Activated naive CD8-positive, alpha-beta T cell (primary cell): ENCODE measurements around the gene CRACR2B.

Experiments used
- H3K27ac Mint-ChIP-seq: one replicate; pipeline ENCODE4 v1.8.0; 2021; ENCODE audit warnings: mixed read lengths
- H3K27me3 Mint-ChIP-seq: one replicate; pipeline ENCODE4 v1.8.0; 2021; ENCODE audit warnings: mixed read lengths
- H3K36me3 Mint-ChIP-seq: one replicate; pipeline ENCODE4 v1.8.0; 2021; ENCODE audit warnings: mixed read lengths
- H3K4me1 Mint-ChIP-seq: one replicate; pipeline ENCODE4 v1.8.0; 2021; ENCODE audit warnings: low read depth, mixed read lengths
- H3K4me3 Mint-ChIP-seq: one replicate; pipeline ENCODE4 v1.8.0; 2021; ENCODE audit warnings: mild to moderate bottlenecking, mixed read lengths
- H3K9me3 Mint-ChIP-seq: one replicate; pipeline ENCODE4 v1.8.0; 2021; ENCODE audit warnings: low read depth, mixed read lengths

The CRACR2B gene

DNA sequence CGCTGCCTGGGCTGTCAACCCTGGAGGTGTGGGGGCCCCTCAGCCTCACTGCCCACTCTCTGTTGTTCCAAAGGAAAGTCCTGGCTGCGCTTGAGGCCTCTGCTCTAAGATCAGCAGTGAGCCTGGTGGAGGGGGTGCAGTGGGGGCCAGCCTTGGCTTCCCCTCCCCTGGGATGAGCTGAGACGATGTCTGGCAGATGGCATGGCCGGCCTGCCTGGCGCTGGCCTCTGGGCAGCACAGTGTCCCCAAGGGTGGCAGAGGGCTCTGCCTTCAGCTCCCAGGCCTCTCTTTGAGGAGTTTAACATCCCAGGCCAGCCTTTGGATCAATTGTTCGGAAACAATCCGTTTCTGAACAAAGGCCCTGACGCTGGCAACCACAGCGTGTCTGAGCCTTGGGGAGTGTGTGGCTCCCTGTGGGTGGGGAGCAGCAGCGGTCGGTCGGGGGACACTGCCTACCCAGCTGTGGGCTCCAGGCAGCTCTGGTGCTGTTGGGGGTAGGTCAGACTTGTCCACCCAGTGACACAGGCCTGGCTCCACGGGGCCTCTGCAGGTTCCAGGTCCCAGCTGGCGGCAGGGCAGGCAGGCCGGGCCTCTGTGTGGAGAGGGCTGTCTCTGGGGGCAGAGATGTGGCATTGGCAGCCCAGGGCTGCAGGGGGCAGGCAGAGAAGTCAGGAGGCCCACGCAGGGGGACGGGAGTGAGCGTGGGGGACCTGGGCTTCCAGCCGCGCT, 27.0 kb downstream of the CRACR2B start:
- H3K4me3 Mint-ChIP-seq, result no peak overlapping the region

DNA sequence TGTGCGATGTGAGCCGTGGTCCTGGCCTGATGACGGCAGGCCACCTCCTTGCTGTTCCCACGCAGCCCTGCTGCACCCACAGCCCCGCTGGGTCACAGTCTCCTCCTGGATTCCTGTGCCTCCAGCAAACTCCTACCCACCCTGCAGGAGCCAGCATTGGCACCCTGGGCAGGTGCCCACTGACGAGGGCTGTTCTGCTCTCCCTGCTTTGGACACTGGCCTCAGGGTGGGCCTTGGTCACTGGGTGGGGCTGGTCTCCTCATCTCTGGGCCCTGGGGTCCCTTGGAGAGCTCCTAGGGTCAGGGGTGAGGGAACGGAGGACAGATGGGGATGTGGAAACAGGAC, 27.6 kb downstream of the CRACR2B start:
- Mint-ChIP-seq H3K36me3 (no peaks in the 10 kb centered on the region), H3K27me3 (no peaks in the 10 kb centered on the region), H3K27ac (no peak overlapping the region), H3K4me3 (no peak overlapping the region), H3K4me1 (no peaks in the 10 kb centered on the region), H3K9me3 (no peaks in the 10 kb centered on the region)

More for the DNA sequence above, 27.0 kb downstream of the CRACR2B start:
- Mint-ChIP-seq H3K9me3 (no peaks in the 10 kb centered on the region), H3K27me3 (no peaks in the 10 kb centered on the region), H3K36me3 (no peaks in the 10 kb centered on the region), H3K27ac (no peak overlapping the region), H3K4me1 (no peaks in the 10 kb centered on the region)

DNA sequence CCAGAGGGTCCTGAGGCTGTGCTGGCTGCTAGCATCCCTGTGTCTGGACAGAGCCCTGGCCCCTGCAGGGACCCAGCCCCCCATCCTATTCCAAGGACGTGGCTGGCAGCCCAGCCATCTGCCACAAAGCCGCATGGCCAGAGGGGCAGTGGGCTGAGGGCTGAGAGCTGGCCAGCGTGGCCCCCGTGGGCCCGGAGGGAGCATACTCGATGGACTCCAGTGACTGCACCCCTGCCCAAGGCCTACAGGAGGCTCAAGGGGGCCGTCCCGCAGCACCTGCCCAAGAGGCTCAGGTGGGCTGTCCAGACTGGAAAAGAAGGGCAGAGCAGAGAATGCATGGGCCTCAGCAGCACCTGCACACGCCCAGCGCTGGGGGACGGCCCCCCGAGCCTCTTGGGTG, 28.1 kb downstream of the CRACR2B start:
- no peaks in the 10 kb centered on the region for H3K36me3 Mint-ChIP-seq
- H3K9me3 Mint-ChIP-seq, result no peaks in the 10 kb centered on the region
- H3K27me3 Mint-ChIP-seq, result no peaks in the 10 kb centered on the region
- H3K4me1 Mint-ChIP-seq, result no peaks in the 10 kb centered on the region
- H3K4me3 Mint-ChIP-seq, result no peak overlapping the region
- H3K27ac Mint-ChIP-seq, result no peak overlapping the region

- no peak overlapping the region for H3K4me3 Mint-ChIP-seq
- H3K27me3 Mint-ChIP-seq, result no peaks in the 10 kb centered on the region
- no peaks in the 10 kb centered on the region for H3K4me1 Mint-ChIP-seq
- H3K36me3 Mint-ChIP-seq, result no peaks in the 10 kb centered on the region
- H3K27ac Mint-ChIP-seq, result no peak overlapping the region
- no peaks in the 10 kb centered on the region for H3K9me3 Mint-ChIP-seq
Observed at GRCh38 chr11:856397-856796, 28.7 kb downstream of the CRACR2B start.

- no peak overlapping the region for H3K27ac Mint-ChIP-seq
- H3K4me1 Mint-ChIP-seq, result no peaks in the 10 kb centered on the region
- H3K9me3 Mint-ChIP-seq, result no peaks in the 10 kb centered on the region
- no peaks in the 10 kb centered on the region for H3K27me3 Mint-ChIP-seq
- no peaks in the 10 kb centered on the region for H3K36me3 Mint-ChIP-seq
- H3K4me3 Mint-ChIP-seq, result no peak overlapping the region
Observed at GRCh38 chr11:858053-858761, 30.5 kb downstream of the CRACR2B start.

DNA sequence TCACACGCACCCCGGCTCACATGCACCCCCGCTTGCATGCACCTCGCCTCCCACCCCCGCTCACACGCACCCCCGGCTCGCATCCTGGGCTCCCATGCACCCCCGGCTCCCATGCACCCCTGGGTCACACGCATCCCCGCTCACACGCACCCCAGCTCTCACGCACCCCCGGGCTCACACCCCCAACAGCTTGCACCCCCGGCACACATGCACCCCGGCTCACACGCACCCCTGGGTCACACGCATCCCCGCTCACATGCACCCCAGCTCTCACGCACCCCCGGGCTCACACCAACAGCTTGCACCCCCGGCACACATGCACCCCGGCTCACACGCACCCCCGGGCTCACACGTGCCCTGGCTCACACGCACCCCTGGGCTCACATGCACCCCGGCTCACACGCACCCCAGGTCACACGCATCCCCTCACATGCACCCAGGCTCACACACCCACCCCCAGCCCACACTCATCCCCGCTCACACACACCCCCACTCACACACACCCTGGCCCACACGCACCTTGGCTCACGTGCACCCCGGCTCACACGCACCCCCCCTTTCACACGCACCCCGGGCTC, 31.1 kb downstream of the CRACR2B start:
- Mint-ChIP-seq H3K9me3 (no peaks in the 10 kb centered on the region), H3K27ac (no peak overlapping the region), H3K36me3 (no peaks in the 10 kb centered on the region), H3K4me1 (no peaks in the 10 kb centered on the region), H3K4me3 (no peak overlapping the region), H3K27me3 (no peaks in the 10 kb centered on the region)

DNA sequence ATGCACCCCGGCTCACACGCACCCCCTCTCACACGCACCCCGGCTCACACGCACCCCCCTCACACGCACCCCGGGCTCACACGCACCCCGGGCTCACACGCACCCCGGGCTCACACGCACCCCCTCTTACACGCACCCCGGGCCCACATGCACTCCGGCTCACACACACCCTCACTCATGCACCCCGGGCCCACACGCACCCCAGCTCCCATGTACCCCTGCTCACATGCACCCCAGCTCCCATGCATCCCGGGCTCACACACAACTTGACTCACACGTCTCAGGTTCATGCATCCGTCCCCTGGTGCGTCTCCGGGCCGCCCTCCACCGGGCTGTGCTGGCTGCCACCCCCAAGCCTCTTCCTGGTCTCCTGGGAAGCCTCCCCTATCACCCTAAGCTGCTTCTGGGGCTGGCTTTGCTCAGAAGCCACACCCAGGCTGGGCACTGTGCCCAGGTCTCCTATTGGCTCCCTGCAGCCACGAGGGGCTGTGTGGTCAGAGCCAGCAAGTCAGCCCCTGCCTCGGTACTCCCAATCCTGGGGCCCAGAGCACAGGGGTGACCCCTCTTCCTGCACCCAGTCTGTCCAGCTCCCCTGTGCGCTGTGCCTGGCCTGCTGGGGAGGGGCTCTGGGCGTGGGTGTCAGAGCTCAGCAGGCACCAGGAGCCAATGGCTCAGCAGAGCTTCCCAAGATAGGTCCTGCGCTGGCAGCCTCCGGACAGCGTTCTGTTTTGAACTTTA, 31.8 kb downstream of the CRACR2B start:
- Mint-ChIP-seq H3K9me3 (no peaks in the 10 kb centered on the region), H3K27me3 (no peaks in the 10 kb centered on the region), H3K36me3 (no peaks in the 10 kb centered on the region), H3K27ac (no peak overlapping the region), H3K4me1 (no peaks in the 10 kb centered on the region), H3K4me3 (no peak overlapping the region)

DNA sequence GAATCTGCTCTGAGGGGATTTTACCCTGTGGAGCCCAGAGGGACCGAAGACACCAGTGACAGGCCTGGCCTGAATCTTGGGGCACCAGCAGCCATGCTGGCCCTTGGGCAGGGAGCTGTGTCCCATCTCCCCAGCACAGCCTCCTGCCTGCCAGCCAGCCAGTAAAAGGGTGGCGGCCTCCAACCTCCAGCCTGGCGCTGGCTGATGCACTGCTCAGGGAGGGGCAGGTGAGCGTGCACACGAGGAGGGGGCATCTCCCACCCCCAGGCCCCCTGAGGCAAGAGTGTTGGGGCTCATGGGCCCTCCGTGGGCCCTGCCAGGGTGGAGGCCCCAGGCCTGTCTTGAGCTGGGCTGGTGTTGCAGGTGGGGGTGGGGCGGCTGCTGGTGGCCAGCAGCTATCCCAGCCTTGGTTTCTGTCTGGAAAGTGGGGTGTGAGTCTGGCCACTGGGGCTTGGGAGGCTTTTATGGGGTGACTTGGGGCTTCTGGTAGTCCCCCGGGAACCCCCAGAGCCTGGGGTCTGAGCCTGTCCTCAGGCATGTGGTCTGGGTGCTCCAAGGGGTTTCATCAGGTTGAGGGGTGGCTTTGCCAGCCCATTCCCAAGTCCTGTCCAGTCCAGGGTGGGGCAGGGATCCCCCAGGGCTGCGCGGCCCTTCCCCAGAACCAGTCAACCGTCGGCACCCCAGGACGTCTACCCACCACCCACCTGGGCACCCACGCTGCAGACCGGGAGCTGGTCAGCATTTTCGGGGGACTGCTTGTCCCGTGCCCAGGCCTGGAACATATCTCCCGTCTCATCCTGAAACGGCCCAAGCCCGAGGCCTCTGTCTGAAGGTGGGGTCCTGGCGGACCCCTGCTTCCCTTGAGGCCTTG, 32.8 kb downstream of the CRACR2B start:
- H3K36me3 Mint-ChIP-seq, result no peaks in the 10 kb centered on the region
- no peaks in the 10 kb centered on the region for H3K9me3 Mint-ChIP-seq
- no peak overlapping the region for H3K27ac Mint-ChIP-seq
- no peaks in the 10 kb centered on the region for H3K4me1 Mint-ChIP-seq
- no peaks in the 10 kb centered on the region for H3K27me3 Mint-ChIP-seq
- no peak overlapping the region for H3K4me3 Mint-ChIP-seq

- H3K9me3 Mint-ChIP-seq, result no peaks in the 10 kb centered on the region
- H3K4me1 Mint-ChIP-seq, result no peaks in the 10 kb centered on the region
- no peaks in the 10 kb centered on the region for H3K27me3 Mint-ChIP-seq
- H3K36me3 Mint-ChIP-seq, result no peaks in the 10 kb centered on the region
- no peak overlapping the region for H3K27ac Mint-ChIP-seq
- no peak overlapping the region for H3K4me3 Mint-ChIP-seq
Observed at GRCh38 chr11:861105-861479, 33.4 kb downstream of the CRACR2B start.

DNA sequence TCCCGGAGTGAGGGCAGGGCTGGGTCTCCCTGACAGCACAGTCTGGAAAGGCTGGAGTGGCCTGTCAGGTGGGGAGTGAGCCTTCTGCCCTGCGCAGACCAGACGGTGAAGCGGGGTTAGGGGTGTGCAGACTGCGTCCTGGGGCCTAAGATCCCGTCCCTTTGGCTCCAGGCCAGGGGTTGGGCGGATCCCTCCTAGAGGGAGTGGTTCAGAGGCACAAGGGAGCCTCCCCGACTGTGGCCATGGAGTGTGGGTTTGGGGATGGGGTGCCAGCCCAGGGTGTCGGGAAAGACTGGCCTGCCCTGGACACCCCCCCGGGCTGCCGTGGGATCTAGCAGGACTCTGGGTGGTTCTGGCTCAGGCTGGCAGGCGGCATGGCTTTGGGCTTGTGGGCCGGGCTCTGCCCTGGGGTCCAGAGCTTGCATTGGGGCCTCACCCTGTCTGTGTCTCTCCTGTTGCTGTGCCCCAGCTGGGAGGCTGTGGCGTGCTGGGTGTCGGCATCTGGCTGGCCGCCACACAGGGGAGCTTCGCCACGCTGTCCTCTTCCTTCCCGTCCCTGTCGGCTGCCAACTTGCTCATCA, 34.5 kb downstream of the CRACR2B start:
- Mint-ChIP-seq H3K27me3 (no peaks in the 10 kb centered on the region), H3K27ac (no peak overlapping the region), H3K4me3 (no peak overlapping the region), H3K4me1 (no peaks in the 10 kb centered on the region), H3K36me3 (no peaks in the 10 kb centered on the region), H3K9me3 (no peaks in the 10 kb centered on the region)

DNA sequence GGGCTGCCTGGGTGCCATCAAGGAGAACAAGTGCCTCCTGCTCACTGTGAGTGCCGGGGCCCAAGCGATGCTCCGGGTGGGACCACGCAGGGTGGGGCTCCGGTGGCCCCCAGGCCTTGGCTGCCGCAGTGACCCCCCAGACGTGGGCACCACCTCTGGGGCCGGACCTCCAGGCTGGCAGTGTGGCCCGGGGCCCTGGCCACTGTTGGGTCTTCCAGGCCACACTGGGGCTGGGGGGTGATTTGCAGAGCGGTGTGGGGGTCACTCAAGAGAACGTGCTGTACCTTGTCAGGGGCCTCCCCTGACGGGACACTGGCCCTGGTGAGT, 34.9 kb downstream of the CRACR2B start:
- no peaks in the 10 kb centered on the region for H3K27me3 Mint-ChIP-seq
- H3K4me3 Mint-ChIP-seq, result no peak overlapping the region
- no peak overlapping the region for H3K27ac Mint-ChIP-seq
- no peaks in the 10 kb centered on the region for H3K9me3 Mint-ChIP-seq
- H3K4me1 Mint-ChIP-seq, result no peaks in the 10 kb centered on the region
- H3K36me3 Mint-ChIP-seq, result no peaks in the 10 kb centered on the region

GRCh38 chr11:863023-863909, 35.5 kb downstream of the CRACR2B start:
- no peaks in the 10 kb centered on the region for H3K36me3 Mint-ChIP-seq
- H3K4me1 Mint-ChIP-seq, result no peaks in the 10 kb centered on the region
- no peak overlapping the region for H3K27ac Mint-ChIP-seq
- H3K9me3 Mint-ChIP-seq, result no peaks in the 10 kb centered on the region
- H3K27me3 Mint-ChIP-seq, result no peaks in the 10 kb centered on the region
- no peak overlapping the region for H3K4me3 Mint-ChIP-seq

DNA sequence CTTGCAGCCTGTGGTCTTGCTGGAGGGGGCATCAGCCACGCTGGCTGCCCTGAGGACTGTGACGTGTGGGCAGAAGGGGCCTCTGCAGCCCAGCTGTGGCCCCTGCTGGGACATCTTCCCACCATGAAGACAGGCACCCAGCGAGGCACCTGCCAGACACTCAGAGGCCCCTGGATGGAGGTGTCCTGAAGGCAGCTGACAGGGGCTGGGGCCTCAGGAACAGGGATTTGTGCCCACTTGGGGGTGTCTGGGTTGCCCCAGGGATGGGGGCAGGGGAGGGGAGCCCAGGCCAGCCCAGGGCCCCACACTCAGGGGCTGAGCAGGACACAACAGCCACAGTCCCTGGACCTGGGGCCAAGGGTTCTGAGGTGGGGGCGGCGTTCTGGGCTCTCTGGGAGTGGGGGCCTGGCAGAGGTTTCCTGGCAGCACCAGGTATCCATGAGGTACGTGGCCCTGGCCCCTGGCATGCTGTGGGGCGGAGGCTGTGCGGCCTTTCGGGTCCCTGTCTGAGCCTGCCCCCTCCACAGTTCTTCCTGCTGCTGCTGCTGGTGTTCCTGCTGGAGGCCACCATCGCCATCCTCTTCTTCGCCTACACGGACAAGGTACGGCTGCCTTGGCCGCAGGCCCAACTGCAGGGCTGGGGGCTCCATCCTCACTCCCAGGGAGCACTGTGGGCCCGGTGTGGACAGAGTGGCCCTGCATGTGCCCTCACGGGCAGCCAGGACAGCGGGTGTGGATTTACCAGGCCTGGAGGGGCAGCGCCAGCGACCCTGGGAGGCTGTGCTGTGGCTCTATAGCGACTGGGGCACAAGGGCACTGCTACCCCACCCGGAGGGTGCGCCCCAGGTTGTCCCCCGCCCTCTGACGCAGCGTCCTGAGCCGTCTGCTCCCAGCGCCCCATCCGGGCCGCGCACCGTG, 36.5 kb downstream of the CRACR2B start:
- H3K4me3 Mint-ChIP-seq, result no peak overlapping the region
- no peaks in the 10 kb centered on the region for H3K9me3 Mint-ChIP-seq
- H3K4me1 Mint-ChIP-seq, result no peaks in the 10 kb centered on the region
- no peak overlapping the region for H3K27ac Mint-ChIP-seq
- H3K36me3 Mint-ChIP-seq, result no peaks in the 10 kb centered on the region
- no peaks in the 10 kb centered on the region for H3K27me3 Mint-ChIP-seq
